GM08714 (cell line): ENCODE results near the gene SYT2.

Experiments used
- H3K4me3 ChIP-seq: fragments of 200-500 bp; sonication (Bioruptor generic); 2 replicates; pipeline ENCODE4 v1.5.1; 2014; ENCODE audit warnings: mild to moderate bottlenecking, low read length, inconsistent platforms
- ZNF274 ChIP-seq: IDR thresholded peaks from 2 replicates; pipeline ENCODE4 v1.6.1; 2012; ENCODE audit warnings: mild to moderate bottlenecking, low read depth, low read length

SYT2 gene

GRCh38 chr1:202579806-202580205, 130.4 kb downstream of the SYT2 start:
- no peak overlapping the region for H3K4me3 ChIP-seq
- no peak for TF ChIP-seq ZNF274

DNA sequence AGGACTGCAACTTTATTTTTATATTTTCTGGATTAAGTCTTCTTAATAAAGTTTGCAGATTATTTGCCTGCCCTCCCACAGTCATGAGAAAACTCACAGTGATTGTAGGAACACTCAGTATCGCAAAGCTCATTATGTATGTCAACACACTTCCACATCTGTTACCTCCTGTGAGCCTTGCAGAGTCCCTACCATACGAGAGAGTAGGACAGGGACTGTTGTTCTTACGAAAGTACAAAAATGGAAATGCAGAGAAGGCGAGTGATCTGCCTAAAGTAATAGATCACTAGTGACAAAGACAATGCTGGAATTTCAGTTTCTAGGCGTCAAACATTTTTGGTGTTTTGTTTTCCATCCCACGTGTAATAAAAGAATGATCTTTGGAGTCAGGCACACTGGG, 131.7 kb downstream of the SYT2 start:
- no peak overlapping the region for H3K4me3 ChIP-seq
- TF ChIP-seq ZNF274 = no peak

DNA sequence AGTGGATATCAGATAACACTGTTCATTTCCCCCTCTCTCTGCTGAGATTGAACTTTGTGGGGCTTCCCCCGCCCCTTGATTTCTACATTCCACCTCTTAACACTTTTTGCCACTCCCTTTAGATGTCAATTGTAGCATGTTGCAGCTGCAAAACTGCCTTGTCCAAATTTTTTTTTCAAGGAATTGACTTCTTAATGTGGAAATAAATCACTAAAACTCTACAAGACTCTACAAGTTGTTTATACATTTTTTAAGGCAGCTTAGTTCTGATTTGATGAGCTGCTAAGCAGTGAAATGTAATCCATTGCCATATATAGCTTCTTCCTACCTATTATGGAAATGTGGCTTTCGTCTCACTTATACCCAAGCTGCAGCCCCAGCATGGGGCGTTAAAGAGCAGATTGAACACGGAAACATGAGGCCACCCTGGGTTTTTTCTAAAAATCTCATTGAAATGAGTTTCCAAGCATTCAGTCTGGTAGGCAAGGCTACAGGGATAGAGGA, 132.2 kb downstream of the SYT2 start:
- TF ChIP-seq ZNF274 = no peak
- H3K4me3 ChIP-seq = no peak overlapping the region

- H3K4me3 ChIP-seq = no peak overlapping the region
- TF ChIP-seq ZNF274 = no peak
Observed at GRCh38 chr1:202577381-202577780, 132.9 kb downstream of the SYT2 start.

- no peak overlapping the region for H3K4me3 ChIP-seq
- TF ChIP-seq ZNF274 = no peak
Observed at GRCh38 chr1:202576816-202577215, 133.4 kb downstream of the SYT2 start.

- H3K4me3 ChIP-seq = no peak overlapping the region
- TF ChIP-seq ZNF274 = no peak
Observed at GRCh38 chr1:202575918-202576653, 134.2 kb downstream of the SYT2 start.

DNA sequence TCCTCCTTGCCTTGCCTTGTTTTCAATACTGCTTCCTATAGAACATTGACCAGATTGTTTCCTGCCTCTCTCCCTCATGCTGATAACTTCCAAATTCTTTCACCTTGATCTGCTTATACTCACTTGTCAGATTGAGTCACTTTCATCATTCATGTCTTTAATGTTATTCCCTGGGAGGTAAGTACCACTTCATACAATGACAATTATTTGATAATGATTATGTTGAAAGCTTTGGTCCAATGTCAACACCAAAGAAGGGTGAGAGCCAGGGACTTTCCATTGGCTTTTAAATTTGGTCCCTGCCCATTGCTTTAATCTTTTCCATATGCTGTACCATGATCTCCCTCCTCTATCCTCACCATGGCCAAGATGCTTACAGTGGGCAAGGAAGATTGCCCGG, 137.4 kb downstream of the SYT2 start:
- TF ChIP-seq ZNF274 = no peak
- no peak overlapping the region for H3K4me3 ChIP-seq

- TF ChIP-seq ZNF274 = no peak
- H3K4me3 ChIP-seq = no peak overlapping the region
Observed at GRCh38 chr1:202571719-202572339, 138.4 kb downstream of the SYT2 start.

GRCh38 chr1:202569393-202570322, 140.6 kb downstream of the SYT2 start:
- TF ChIP-seq ZNF274 = no peak
- H3K4me3 ChIP-seq = no peak overlapping the region

- no peak for TF ChIP-seq ZNF274
- no peak overlapping the region for H3K4me3 ChIP-seq
Observed at GRCh38 chr1:202568826-202569225, 141.4 kb downstream of the SYT2 start.

- no peak for TF ChIP-seq ZNF274
- H3K4me3 ChIP-seq = no peak overlapping the region
Observed at GRCh38 chr1:202568410-202568809, 141.8 kb downstream of the SYT2 start.

GRCh38 chr1:202567738-202568137, 142.5 kb downstream of the SYT2 start:
- no peak overlapping the region for H3K4me3 ChIP-seq
- TF ChIP-seq ZNF274 = no peak

DNA sequence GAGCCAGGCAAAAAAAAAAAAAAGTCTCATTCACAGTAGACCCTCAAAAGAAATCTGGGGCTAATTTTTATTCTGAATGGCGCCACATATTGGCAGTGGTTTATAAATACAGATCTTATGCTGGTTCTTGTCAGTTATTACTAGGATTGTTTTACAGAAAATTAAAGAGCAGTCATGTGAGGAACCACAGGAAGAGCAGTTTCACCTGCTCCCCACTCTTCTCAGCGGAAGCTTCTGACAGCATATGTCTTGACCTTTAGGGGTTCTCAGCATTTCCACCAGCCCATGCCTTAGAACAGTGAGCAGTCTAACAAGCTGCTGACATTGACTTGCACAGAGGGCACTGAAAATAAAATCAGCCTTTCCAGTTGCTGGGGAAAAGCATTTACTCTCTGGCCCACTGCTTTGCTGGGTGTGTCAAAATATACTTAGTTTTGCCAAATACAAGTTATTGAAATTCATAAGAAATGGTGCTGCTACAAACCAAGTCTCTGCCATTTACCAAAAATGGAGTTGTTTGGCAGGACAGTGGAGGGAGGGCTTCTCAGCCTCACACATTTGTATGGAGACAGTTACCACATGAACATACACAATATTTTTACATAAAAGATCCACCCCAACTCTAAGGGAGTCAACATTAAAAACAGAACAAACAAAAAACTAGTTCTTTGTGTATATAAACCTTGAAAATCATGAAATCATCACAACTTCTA, 144.2 kb downstream of the SYT2 start:
- no peak overlapping the region for H3K4me3 ChIP-seq
- TF ChIP-seq ZNF274 = no peak
